SIG-M5 treated with dmso at 0.1 percent for 504 hours (cell line): ENCODE measurements around the gene GNB5.
A peak's percentile ranks its signal among the peaks of the same experiment; 100 is the strongest.
"Not testable (repeated sequence)": the region's sequence is repeated elsewhere in the genome, so short reads cannot be mapped to it uniquely, and the experiment has no call there.

Source experiments
- DNase-seq: peaks from one replicate; lab custom pipeline; 2025; ENCODE audit not compliant: unreplicated experiment; lab: John Stamatoyannopoulos, UW

Gene GNB5

DNA sequence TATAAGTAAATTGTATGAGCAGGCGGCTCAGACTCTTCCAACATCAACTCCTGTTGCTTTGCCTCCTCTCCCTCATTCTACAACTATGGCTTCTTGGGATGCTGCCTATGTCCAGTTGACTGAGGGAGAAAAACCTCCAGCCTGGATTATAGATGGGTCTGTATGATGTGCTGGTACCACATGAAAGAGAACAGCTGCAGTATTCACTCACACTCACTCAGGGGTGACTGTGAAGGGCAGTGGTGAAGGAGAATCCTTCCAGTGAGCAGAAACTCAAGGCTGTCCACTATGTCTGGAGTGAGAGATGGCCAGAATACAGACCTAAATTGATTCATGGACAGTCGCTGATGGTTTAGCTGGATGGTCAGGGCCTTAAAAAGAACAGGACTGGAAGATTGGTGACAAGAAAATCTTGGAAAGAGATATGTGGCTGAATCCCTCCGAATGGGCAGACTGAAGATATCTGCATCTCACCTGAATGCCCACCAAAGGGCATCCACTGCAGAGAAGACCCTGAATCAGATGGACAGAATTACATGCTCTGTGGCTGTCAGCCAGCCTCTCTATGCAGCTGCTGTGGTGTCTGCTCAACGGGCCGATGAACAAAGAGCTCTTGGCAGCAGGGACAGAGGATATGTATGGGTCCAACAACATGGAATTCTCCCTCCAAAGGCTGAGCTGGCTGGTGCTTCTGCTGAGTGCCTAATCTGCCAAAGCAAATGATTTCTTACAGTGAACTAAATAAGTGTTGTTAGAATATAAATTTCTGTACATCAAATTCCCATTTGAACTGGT, 76.7 kb downstream of the GNB5 start:
- no peak for DNase-seq

DNA sequence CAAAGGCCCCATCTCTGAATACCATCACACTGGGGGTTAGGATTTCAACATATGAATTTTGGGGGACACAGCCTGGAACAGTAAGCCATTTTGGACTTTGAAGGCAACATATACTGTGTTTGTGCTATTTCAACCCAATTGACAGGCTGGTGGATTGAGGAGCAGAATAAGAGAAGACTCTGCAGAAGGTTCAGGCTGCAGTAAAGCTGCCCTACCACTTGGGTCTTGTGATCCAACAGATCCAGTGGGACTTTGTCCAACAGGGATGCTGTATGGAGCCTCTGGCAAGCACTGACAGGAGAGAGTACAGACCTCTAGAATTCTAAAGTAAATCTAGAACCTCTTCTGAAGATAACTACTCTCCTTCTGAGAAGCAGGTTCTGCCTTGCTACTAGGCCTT, 77.5 kb downstream of the GNB5 start:
- no peak for DNase-seq

DNA sequence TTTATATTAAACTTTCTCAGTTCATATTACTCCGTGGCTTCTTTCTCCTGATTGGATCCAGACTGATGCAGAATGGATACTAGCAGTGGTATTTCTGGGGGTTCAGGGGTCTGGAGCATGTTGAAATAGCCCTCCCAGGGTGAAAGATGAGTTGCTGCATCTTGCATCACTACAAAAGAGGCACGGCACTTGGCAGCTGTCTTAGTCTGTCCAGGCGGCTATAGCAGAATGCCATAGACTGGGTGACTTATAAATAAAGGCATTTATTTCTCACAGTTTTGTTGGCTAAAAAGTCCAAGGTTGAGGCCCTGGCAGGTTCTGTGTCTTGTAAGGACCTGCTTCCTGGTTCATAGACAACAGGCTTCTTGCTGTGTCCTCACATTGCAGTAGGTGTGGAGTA, 78.0 kb downstream of the GNB5 start:
- no peak for DNase-seq

DNA sequence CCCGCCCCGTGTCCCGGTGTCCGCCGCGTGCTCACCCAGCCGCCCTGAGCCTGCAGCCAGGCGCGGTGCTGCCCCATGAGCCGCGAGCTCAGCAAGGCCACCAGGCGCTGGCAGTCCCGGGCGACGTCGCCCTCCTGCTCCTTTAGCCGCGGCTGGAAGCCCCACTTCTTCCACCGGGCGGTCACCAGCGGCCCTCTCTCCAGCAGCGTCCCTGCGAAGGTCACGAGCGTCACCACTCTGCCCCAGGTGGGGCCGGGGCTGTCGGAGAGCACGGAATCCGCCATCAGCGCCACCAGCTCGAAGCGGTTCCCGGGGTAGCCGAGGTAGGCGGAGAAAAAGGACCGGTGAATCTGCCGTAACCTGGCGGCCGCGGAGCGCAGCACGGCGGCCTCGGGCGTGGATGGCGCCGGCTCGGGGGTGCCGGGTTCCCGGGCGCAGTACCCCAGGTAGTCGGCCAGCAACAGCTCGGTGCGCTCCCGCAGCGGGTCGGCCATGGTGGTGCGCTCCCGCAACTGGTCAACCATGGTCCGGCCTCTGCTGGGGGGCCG, 78.9 kb downstream of the GNB5 start:
- no peak for DNase-seq

DNA sequence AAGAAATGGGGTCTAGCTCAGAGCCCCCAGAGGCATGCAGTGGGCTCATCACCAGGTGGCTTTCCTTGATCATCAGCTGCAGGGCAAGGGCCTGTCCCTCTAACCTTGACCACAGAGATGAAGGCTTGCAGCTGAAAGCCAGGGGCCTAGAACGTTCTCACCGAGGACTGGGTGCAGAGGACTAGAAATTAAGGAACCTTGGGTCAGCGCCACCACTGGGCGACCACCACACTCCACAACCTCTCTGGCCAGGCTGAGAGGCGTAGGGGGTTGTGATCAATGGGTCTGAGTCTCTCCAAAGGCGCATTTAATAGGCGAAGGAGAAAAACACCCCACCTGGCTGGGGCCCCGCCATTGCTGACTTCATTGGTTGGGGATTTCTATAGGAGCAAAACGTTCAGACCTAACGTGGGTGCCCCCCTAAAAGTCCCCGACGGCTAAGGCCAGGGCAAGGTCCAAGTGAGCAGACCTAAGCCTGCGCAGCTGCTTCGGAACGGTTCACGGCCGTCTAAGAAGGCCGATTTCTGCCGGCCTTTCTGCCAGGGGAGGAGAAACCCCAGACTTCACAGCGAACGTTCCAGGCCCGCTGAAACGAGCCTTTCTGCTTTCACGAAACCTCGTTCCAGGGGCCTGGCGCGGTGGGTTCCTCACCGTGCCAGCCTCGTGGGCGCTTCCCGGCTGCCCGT, 79.5 kb downstream of the GNB5 start:
- DNase-seq = no peak

DNA sequence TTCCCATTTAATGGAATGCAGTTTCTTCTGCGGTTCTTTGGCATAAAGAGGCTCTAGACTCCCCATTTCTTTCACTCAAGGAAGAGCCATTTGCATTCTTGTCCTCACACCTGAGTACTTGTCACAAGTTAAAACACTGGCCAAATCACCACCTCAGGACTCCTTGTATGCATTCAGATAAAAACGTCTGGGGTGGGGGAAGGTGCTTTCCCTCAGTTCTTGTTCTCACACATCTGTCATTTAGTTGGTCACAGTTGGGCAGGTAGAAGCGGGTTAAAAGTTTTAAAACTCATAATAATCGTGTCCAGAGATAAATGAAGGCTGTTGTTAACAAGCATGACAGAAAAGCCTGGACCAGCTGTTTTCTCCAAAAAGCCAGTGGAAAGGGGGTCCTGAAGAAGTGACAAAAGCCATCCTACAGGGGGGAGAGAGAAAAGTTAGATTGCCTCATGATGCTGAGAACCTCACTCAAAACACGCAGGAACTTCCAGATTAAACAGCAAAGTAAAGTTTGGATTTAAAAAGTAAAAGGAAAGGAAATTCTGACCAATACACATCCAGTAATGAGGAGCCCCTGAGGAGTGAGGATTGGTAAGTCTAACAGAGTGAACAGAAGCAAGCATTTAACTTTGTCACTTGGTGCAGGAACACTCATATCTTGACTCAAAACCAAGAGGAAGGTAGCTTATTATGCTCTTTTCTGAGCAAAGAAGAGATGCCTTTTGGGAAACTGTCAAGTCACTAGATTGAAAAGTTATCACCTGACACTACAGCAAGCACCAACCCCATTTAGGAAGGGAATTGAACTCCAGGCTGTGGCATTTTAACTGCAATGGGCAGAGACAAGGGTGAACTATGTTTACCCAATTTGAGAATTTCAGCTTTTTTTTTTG, 81.4 kb downstream of the GNB5 start:
- DNase-seq = no peak

DNA sequence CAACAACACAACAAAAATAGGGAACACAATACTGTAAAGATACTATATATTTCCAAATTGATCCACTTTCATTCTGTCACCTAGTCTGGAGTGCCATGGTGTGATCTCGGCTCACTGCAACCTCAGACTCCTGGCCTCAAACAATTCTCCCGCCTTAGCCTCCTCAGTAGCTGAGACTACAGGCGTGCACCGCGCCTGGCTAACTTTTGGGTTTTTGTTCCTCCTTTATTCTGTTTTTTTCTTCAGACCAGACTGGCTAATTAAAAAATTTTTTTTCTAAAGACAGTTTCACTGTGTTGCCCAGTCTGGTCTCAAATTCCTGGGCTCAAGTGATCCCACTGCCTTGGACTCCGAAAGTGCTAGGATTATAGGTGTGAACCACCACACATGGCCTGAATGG, 84.0 kb downstream of the GNB5 start:
- no peak for DNase-seq

DNA sequence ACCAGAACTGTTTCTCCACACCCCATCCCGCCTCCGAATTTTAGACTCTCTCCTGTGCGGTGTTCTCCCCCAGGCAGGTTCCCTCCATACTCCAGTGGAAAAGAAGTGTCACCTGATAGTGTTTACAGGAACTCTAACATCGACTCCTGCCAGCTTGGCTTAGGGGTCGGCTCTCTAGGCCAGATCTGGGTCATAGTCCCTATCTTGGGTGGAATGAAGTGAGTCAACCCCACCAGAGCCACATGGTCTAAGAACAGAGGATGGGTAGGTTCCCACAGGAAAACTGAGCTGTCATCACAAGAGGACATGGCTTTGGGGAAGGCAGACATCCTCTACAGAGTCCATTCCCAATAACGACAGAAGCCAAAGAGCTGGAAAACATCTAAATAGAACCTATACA, 84.6 kb downstream of the GNB5 start:
- DNase-seq = no peak

DNA sequence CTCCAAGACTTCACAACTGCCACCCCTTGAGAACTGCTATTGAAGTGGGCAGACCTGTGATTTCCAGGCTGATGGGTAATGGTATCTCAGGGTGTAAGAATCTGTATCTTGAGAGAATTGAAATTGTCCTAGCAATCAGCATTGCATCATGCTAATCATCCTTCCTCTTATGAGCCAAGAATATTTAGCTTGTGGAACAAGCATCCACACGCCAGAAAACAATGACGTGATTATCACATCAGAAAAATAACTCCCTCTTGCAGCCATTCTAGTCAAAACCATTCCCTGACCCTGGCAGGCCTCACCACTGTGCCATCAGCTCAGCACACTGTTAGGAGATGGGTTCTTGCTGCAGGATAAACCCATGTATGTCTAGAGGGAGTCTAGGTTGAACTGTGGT, 85.3 kb downstream of the GNB5 start:
- DNase-seq = no peak

DNA sequence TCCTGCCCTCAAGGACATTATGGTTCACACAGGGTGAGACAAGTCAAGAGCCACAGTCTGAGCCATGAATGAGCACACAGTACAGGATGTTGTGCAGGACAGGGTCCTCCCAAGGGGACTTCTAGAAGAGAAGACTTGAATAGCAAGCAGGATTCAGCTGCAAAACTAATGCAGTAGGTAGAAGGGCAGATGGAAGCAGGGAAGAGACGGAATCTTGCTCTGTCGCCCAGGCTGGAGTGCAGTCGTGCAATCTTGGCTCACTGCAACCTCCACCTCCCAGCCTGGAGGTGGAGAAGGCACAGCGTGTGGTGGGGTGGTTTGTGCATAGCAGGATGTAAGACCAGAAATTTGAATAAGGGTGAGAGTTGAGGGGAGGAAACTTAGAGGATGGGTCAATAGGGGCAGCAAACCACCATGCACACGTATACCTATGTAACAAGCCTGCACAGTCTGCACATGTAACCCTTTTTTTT, 86.6 kb downstream of the GNB5 start:
- DNase-seq = no peak

DNA sequence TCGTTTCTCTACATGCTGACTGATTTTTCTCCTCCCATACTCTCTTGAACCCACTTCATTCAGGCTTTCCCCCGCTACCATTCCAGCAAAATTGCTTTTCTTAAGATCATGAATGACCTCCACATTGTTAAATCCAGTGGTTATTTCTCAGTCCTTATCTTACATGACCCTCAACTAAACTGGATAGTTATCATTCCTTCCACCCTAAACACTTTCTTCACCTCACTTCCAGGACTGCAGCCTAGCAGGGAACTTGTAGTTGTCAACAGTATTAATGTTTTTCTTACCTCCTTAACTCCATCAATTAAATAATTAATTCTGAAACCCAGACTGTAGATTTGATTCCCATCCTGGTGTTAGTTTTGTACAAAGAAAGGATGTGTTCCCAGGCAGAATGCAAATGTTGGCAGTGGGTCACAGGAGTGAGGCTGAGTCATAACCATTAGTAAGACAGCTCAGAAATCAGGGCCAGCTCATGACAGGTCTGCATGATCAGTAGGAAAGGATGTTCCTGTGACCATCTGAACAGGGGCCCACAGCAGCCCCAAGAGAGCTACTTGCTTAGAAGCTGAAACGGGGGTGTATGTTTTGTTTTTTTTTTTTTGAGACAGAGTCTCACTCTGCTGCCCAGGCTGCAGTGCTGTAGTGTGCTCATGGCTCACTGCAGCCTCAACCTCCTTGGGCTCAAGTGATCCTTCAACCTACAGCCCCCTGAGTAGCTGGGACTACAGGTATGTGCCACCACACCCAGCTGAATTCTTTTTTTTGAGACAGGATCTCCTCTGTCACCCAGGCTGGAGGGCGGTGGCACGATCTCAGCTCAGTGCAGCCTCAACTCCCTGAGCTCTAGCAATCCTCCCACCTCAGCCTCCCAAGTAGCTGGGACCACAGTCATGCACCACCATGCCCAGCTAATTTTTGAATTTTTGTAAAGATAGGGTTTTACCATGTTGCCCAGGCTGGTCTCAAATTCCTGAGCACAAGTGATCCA, 87.7 kb downstream of the GNB5 start:
- no peak for DNase-seq

DNA sequence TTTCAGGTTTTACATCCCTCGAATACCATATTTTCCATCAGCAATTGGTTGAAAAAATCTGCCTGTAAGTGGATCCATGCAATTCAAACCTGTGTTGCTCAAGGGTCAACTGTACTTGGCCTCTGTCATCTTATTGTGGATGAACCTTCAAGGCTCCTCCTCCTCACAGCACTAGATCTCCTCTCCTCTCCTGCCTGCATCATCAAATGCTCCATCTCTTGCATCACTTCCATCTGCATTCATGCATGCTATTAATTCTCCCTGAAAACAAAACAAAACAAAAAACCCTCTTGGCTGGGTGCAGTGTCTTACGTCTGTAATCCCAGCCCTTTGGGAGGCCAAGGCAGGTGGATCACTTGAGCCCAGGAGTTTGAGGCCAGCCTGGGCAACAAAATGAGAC, 88.7 kb downstream of the GNB5 start:
- DNase-seq = no peak

DNA sequence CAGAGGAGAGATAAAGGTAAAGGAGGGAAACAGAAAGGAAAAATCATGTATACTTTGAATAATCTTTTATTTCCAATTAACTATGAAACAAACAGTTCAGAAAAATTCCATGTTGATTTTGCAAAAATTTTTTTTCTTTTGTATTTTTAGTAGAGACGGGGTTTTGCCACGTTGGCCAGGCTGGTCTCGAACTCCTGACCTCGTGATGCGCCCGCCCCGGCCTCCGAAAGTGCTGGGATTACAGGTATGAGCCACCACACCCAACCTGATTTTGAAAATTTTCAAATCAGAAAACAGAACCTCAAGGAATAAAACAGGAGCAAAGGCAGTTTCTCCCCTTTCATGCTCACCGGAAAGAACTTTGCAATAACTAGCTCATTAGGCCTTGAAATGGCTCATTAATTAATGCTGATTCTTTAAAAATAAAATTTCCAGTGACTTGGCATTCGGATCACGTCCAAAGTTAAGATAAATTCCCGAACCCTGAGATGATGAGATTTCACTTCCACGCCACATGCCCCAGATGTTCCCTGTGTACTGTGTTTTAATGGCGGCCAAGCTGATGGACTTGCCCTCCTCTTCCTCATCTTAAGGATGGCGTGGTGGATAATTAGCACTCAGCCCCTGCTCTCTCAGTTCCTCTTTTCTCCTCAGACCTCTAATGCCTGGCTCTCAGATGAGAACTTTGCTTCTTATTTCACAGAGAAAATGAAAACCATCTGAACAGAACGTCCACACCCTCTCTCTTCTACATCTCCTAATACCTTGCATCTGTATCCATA, 89.5 kb downstream of the GNB5 start:
- DNase-seq = peak; percentile 64

DNA sequence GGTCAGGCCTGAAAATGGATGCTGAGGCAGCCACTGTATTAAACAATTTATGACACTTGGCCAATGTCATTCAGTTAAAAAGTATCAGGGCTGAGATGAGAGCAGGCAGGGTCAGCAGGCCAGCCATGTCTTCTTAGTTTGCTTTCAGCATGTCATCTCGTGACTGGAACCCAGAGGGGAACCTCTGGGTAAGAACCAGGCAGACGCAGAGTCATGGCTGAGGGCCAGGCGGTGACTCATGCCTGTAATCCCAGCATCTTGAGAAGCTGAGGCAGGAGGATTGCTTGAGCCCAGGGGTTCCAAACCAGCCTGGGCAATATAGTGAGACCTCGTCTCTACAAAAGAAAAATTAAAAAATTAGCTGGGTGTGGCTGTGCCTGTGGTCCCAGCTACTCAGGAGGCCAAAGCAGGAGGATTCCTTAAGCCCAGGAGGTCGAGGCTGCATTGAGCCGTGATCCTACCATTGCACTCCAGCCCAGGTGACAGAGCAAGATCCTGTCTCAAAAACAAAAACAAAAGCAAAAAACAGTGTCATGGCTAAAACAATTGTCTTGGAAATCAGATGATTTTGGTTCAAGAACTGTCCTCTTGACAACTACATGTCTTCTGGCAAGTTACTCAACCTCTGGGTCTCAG, 90.3 kb downstream of the GNB5 start:
- DNase-seq = peak; percentile 63

DNA sequence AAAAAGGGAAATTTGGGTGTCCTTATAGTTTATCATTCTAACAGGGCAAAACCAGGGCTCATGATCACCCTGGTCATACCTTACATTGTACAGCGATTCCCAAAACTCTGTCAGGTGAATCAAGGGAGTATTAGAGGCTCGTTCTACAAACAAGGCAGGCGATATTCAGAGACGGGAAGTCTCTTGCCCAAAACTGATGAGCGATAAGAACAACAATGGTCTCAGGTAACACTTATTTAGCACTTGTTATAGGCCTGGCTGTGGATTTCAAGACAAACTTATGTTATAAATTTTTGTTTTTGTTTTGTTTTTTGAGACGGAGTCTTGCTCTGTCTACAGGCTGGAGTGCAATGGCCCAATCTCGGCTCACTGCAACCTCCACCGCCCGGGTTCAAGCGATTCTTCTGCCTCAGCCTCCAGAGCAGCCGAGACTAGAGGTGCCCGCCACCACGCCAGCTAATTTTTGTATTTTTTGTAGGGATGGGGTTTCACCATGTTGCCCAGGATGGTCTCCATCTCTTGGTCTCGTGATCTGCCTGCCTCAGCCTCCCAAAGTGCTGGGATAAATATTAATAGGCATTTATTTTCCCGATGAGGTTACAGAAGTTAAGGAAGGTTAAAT, 91.4 kb downstream of the GNB5 start:
- no peak for DNase-seq

DNA sequence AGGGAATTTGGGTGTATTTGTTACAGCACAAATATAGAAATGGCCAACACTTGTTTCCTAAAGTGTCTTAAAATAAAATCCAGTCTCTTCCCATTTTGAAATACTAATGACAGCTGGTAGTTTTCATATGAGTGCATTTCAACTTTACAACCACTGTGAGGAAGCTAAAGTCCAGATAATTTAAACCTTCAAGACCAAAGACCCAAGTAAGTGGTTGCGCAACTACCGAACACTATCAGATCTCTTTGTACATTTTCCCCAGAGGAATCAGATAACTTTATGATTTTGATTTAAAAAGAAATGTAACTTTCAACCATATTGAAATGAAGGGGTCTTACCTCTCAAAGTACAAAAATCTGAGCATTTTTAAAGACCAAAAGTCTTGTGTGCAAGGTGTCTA, 92.9 kb downstream of the GNB5 start:
- peak; percentile 35 for DNase-seq

DNA sequence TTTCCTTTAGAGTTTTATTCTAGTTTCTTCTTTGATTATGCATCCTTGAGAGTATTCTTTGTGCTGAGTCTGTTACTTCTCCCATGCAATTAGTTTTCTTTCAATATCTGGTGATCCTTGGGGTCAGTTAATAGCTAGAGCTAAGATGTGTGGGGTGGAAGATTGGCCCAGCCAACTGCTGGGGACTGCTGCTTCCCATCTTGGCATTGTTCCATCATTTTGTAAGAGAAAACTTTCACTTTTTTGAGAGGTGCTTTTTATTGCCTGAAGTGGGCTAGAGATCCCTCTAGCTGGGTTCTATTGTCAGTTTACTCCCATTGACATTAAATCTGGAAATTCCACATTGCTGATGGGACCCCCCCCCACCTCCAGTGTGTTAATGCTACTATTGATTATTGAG, 94.0 kb downstream of the GNB5 start:
- DNase-seq = no peak

DNA sequence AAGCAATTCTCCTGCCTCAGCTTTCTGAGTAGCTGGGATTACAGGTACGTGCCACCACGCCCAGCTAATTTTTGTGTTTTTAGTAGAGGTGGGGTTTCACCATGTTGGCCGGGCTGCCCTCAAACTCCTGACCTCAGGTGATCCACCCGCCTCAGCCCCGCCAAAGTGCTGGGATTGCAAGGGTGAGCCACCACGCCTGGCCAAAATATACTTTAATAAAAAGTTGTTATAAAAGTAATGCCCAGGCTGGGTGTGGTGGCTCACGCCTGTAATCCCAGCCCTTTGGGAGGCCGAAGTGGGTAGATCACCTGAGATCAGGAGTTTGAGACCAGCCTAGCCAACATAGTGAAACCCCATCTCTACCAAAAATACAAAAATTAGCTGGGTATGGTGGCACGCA, 94.7 kb downstream of the GNB5 start:
- DNase-seq = not testable (repeated sequence)
